Measurements from ENCODE around the gene TANC1.

GRCh38 chr2:159133797-159134196, 165.4 kb downstream of the TANC1 start:
- TF ChIP-seq EP300 (conservative IDR thresholded peaks at IDR 0.05; ENCODE audit: poor library complexity, severe bottlenecking) (no peak), CTCF (IDR thresholded peaks at IDR 0.05; ENCODE audit: poor library complexity, severe bottlenecking) (peak; percentile 56), RAD21 (conservative IDR thresholded peaks at IDR 0.05) (peak; percentile 50), POLR2AphosphoS5 (IDR thresholded peaks at IDR 0.05) (no peak), EZH2 (IDR thresholded peaks at IDR 0.05; ENCODE audit: borderline replicate concordance, insufficient read depth, low read length, poor library complexity, severe bottlenecking) (no peak), REST (IDR thresholded peaks at IDR 0.05; ENCODE audit: borderline replicate concordance) (no peak), TAF1 (IDR thresholded peaks at IDR 0.05; ENCODE audit: low read depth) (no peak), MXI1 (conservative IDR thresholded peaks at IDR 0.05; ENCODE audit: poor library complexity, severe bottlenecking) (no peak), SMC3 (conservative IDR thresholded peaks at IDR 0.05; ENCODE audit: poor library complexity) (peak; percentile 42)

Data from neural cell (in vitro differentiated cells).